SK-N-MC (cell line): ENCODE results near the gene CAMK2B.

Source experiments
- EZH2 ChIP-seq: fragments of 200-600 bp; sonication (generic); IDR thresholded peaks from one replicate; pipeline ENCODE4 v1.6.1; 2017; ENCODE audit warnings: antibody characterized with exemption
- POLR2AphosphoS5 ChIP-seq: IDR thresholded peaks from 2 replicates; pipeline ENCODE4 v1.6.1; 2012; ENCODE audit warnings: mild to moderate bottlenecking, low read depth, low read length, borderline replicate concordance

DNA sequence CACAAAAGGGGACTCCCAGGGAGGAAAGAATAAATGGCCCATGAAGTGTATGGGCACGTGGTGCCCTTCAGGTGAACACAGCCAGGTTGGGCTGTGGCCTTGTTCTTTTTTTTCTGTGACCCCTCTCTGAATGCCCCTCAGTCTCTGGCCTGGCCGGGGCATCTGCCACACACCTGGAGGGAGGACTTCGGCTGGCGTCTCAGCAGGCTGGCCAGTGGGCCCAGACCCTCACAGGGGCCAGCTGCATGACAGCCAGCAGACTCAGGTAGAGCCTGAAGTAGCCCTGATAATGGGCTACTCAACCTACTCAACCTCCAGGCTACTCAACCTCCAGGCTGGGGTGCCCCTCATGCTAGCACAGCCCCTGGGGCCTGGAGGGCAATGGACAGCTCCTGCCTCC, 9.8 kb upstream of the CAMK2B start:
- no peak for TF ChIP-seq EZH2
- no peak for TF ChIP-seq POLR2AphosphoS5
